K562 (cell line): Measurements from ENCODE around the gene C6orf47. TPM values are rescaled to one million over a fixed set of nuclear protein-coding genes. Genes with fewer than 3 reads are reported as not detected.

Experiments used
- ARID2 ChIP-seq: fragments of 450-650 bp; IDR thresholded peaks from 2 replicates; pipeline ENCODE4 v1.6.1; 2017; ENCODE audit warnings: antibody characterized with exemption, mild to moderate bottlenecking
- ELF4 ChIP-seq: fragments of 450-650 bp; formaldehyde crosslinking; IDR thresholded peaks from 2 replicates; pipeline ENCODE4 v1.4.0; 2022; ENCODE audit warnings: missing genetic modification characterization
- ESRRA ChIP-seq: fragments of 450-650 bp; IDR thresholded peaks from 2 replicates; pipeline ENCODE4 v1.6.1; 2014; ENCODE audit warnings: low read depth, mild to moderate bottlenecking, moderate library complexity, borderline replicate concordance
- ETV1 ChIP-seq: fragments of 450-650 bp; conservative IDR thresholded peaks from 2 replicates; pipeline ENCODE4 v1.6.1; 2016; ENCODE audit warnings: missing genetic modification characterization, control low read depth, low read depth, missing compliant biosample characterization
- HMGN3 ChIP-seq: IDR thresholded peaks from 2 replicates; pipeline ENCODE4 v1.6.1; 2011; ENCODE audit warnings: borderline replicate concordance, low read depth, mild to moderate bottlenecking, mixed read lengths, low read length; ENCODE audit not compliant: insufficient read length; ENCODE audit errors: extremely low read depth
- MXI1 ChIP-seq: IDR thresholded peaks from 2 replicates; pipeline ENCODE4 v1.6.1; 2011; ENCODE audit warnings: low read depth, mild to moderate bottlenecking, improper control_type of control experiment, low read length
- NCOA1 ChIP-seq: fragments of 450-650 bp; IDR thresholded peaks from 2 replicates; pipeline ENCODE4 v1.6.1; 2016; ENCODE audit warnings: low read depth
- NFRKB ChIP-seq: fragments of 450-650 bp; IDR thresholded peaks from 2 replicates; pipeline ENCODE4 v1.6.1; 2016; ENCODE audit warnings: low read depth
- RBFOX2 ChIP-seq: fragments of 200-400 bp; formaldehyde crosslinking; IDR thresholded peaks from 2 replicates; pipeline ENCODE4 v1.6.1; 2017; ENCODE audit warnings: low read depth, mild to moderate bottlenecking, low read length, moderate library complexity
- ZBTB17 ChIP-seq: fragments of 450-650 bp; formaldehyde crosslinking; IDR thresholded peaks from 2 replicates; pipeline ENCODE4 v1.4.0; 2020; ENCODE audit warnings: mild to moderate bottlenecking
- ZNF347 ChIP-seq: fragments of 450-650 bp; formaldehyde crosslinking; IDR thresholded peaks from 2 replicates; pipeline ENCODE4 v1.4.0; 2020; ENCODE audit warnings: low read depth, mild to moderate bottlenecking, moderate library complexity
- ZNF707 ChIP-seq: fragments of 250-450 bp; sonication (Bioruptor Pico); conservative IDR thresholded peaks from 2 replicates; pipeline ENCODE4 v1.8.0; 2022; ENCODE audit warnings: inconsistent platforms, mild to moderate bottlenecking, moderate library complexity
- polyA plus RNA-seq, 8 experiments: library from polyadenylated mRNA; depleted of rRNA in 4 of 8; stranded (reverse) in 5 of 8; unstranded in 3 of 8; fragments of >200 nt; fragmentation: Nextera tagmentation in 2 of 8; fragmentation: Illumina TruSeq in 1 of 8; extraction: Ambion mirVana in 2 of 8; extraction: Trizol in 1 of 8; gene quantifications; 2 replicates each; pipeline versions ENCODE4 v1.2.1 to v1.2.3, GENCODE V29; 2011 to 2014; ENCODE audit warnings: inconsistent platforms in 1 of 8, missing spikeins in 1 of 8
- total RNA-seq, 7 experiments: library from RNA; depleted of rRNA in 6 of 7; stranded (reverse); fragments of >200 nt in 6 of 7; fragmentation: Illumina TruSeq in 2 of 7; extraction: Trizol in 2 of 7; gene quantifications; 2 replicates each; pipeline versions ENCODE4 v1.2.1 to v1.2.3, GENCODE V29; 2011 to 2021; ENCODE audit warnings: low replicate concordance in 1 of 7

C6orf47 gene
- total and polyA plus RNA-seq, 9 of the 15 experiments (the other 6 are each of a cell fraction or from before 2014, with no cell fraction given) = 0.14 to 43.8 (median 27.0) TPM

GRCh38 chr6:31652925-31653724 is 7.5 kb downstream of the C6orf47 start (continued):
- TF ChIP-seq MXI1 (peak; percentile 19; the same call in 1 of the 2 replicates), ETV1 (tag) (peak; percentile 100), RBFOX2 (peak; percentile 83), ZNF707 (no peak), ELF4 (CRISPR knock-in tag) (peak; percentile 73; the same call in 1 of the 2 replicates), NFRKB (peak; percentile 75; the same call in 1 of the 2 replicates), ESRRA (peak; percentile 81), ARID2 (peak; percentile 54; the same call in 1 of the 2 replicates), HMGN3 (no peak), ZNF347 (CRISPR knock-in tag) (peak; percentile 73; the same call in 1 of the 2 replicates), ZBTB17 (peak; percentile 17; the same call in 1 of the 2 replicates), NCOA1 (peak; percentile 15; the same call in 1 of the 2 replicates)
